Measurements from ENCODE around the gene SLC35E2B. TPM values are rescaled to one million over a fixed set of nuclear protein-coding genes. Genes with fewer than 3 reads are reported as not detected.

The SLC35E2B gene
- total RNA-seq, 4 donors from 2014 or later = 34.0 to 59.9 (median 48.8) TPM

- peaks cover 46% of the 10 kb centered on the region for H3K36me3 ChIP-seq
- DNase-seq (ENCODE audit: low spot score in 2 of 2) = peak in 1 of 2 donors; percentile 41
- H3K27ac ChIP-seq = no peak overlapping the region
- no peak overlapping the region for H3K4me3 ChIP-seq
- TF ChIP-seq EP300 (IDR thresholded peaks at IDR 0.05) (no peak), POLR2A (IDR thresholded peaks at IDR 0.05) (no peak), POLR2AphosphoS5 (IDR thresholded peaks at IDR 0.05) (no peak)
- TF ChIP-seq, protein P1, sequence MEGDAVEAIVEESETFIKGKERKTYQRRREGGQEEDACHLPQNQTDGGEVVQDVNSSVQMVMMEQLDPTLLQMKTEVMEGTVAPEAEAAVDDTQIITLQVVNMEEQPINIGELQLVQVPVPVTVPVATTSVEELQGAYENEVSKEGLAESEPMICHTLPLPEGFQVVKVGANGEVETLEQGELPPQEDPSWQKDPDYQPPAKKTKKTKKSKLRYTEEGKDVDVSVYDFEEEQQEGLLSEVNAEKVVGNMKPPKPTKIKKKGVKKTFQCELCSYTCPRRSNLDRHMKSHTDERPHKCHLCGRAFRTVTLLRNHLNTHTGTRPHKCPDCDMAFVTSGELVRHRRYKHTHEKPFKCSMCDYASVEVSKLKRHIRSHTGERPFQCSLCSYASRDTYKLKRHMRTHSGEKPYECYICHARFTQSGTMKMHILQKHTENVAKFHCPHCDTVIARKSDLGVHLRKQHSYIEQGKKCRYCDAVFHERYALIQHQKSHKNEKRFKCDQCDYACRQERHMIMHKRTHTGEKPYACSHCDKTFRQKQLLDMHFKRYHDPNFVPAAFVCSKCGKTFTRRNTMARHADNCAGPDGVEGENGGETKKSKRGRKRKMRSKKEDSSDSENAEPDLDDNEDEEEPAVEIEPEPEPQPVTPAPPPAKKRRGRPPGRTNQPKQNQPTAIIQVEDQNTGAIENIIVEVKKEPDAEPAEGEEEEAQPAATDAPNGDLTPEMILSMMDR (IDR thresholded peaks at IDR 0.05) = no peak
- no peaks in the 10 kb centered on the region for H3K9me3 ChIP-seq
- 94% methylated on average over 25 of the region's 25 CpGs for WGBS
- H3K27me3 ChIP-seq = no peaks in the 10 kb centered on the region
- no peaks in the 10 kb centered on the region for H3K4me1 ChIP-seq
Observed at GRCh38 chr1:1672181-1672965, 20.2 kb downstream of the SLC35E2B start.

DNA sequence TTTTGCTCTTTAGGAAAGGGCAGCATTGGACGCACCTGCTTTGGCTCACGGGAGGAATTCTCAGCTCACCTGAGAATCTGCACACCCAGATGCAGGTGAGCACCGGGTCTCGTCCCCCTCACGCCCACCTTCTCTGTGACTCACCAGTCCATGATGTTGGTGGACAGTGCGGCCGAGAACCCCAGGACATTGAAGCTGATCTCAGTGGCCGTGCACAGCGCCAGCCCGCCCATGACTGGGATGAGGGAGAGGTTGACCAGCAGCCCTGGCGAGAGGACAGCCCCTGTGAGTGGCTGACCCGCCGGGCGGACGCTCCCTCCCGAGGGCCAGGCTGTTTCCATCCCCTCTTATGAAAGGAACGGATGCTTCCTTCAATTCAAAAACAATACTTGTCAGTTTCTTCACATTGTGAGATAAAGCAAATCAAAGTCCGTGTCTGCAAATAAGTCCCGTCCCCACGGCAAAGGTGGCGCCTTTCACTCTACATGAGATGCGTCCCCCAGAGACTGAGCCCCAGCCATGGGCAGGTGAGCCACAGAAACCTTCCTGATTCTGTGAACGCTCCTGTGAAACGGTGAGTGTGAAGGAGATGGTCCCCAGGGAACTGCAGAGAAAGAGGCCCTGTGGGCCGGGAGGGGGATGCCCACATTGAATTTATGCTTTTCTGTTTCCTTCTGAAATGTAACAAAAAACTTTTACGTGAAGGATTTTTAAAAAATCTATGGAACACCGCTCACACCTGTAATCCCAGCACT is 21.1 kb downstream of the SLC35E2B start:
- DNase-seq (ENCODE audit: low spot score in 2 of 2) = no peak
- H3K9me3 ChIP-seq = no peaks in the 10 kb centered on the region
- H3K4me1 ChIP-seq = no peaks in the 10 kb centered on the region
- no peak overlapping the region for H3K4me3 ChIP-seq
- no peak overlapping the region for H3K27ac ChIP-seq
- 93% methylated on average over 27 of the region's 27 CpGs for WGBS
- H3K36me3 ChIP-seq = peaks cover 50% of the 10 kb centered on the region
- TF ChIP-seq POLR2A (IDR thresholded peaks at IDR 0.05) = no peak
- TF ChIP-seq EP300 (IDR thresholded peaks at IDR 0.05) = no peak
- TF ChIP-seq, protein P1 (IDR thresholded peaks at IDR 0.05) = no peak
- TF ChIP-seq POLR2AphosphoS5 (IDR thresholded peaks at IDR 0.05) = no peak
- no peaks in the 10 kb centered on the region for H3K27me3 ChIP-seq

GRCh38 chr1:1670866-1671265 is 21.7 kb downstream of the SLC35E2B start:
- H3K9me3 ChIP-seq = no peaks in the 10 kb centered on the region
- TF ChIP-seq EP300 (IDR thresholded peaks at IDR 0.05) = no peak
- TF ChIP-seq, protein P1 (IDR thresholded peaks at IDR 0.05) = no peak
- TF ChIP-seq POLR2AphosphoS5 (IDR thresholded peaks at IDR 0.05) = no peak
- TF ChIP-seq POLR2A (IDR thresholded peaks at IDR 0.05) = no peak
- H3K4me3 ChIP-seq = no peak overlapping the region
- peaks cover 56% of the 10 kb centered on the region for H3K36me3 ChIP-seq
- H3K4me1 ChIP-seq = no peaks in the 10 kb centered on the region
- H3K27me3 ChIP-seq = no peaks in the 10 kb centered on the region
- peak in 1 of 2 donors; percentile 61 for DNase-seq (ENCODE audit: low spot score in 2 of 2)
- no peak overlapping the region for H3K27ac ChIP-seq
- WGBS = 89% methylated on average over 24 of the region's 24 CpGs

DNA sequence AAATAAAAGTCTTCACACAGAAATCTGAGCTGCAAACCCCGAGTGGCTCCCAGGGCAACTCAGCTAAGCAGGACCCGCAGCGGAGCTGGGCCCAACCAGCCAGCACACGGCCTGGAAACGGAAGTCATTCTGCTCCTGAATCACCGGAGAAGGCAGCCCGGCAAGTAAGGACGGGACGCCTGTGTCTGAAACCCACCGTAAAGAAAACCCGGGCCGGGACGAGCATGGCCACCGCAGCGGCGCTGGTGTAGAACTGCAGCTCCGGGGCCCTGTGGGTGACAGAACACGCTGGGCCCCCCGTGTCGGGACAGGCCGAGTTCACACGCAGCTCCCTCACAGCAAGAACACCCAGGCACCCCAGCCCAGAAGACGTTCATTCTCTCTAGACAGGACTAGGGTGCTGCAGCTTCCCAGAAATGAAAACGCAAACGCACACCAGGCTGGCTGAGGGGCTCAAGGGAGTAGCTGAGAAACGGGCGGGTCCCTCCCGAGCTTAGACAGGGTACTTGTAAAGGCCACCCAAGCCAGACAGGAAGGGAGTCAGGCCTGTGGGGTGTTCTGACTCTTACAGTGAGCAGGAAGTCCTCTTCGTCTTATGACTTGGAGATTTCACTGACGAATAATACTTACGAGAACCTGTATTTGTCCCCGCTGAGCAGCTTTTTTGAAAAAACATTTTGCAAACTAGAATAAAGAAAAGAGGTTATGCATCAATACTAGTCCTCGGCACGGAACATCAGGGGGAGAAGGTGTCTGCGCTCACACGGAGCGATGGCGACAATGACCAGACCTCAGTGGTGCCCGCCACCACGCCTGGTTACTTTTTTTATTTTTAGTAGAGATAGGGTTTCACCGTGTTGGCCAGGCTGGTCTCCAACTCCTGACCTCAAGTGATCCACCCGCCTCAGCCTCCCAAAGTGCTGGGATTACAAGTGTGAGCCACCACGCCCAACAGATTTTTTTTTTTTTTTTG is 22.8 kb downstream of the SLC35E2B start:
- Histone ChIP-seq H3K27ac (no peak overlapping the region), H3K9me3 (no peaks in the 10 kb centered on the region), H3K27me3 (no peaks in the 10 kb centered on the region), H3K4me3 (no peak overlapping the region), H3K36me3 (peaks cover 62% of the 10 kb centered on the region), H3K4me1 (no peaks in the 10 kb centered on the region)
- WGBS = 93% methylated on average over 43 of the region's 43 CpGs
- peak in 1 of 2 donors; percentile 54 for DNase-seq (ENCODE audit: low spot score in 2 of 2)
- TF ChIP-seq, protein P1 (IDR thresholded peaks at IDR 0.05) = no peak
- no peak for TF ChIP-seq POLR2A (IDR thresholded peaks at IDR 0.05)
- TF ChIP-seq POLR2AphosphoS5 (IDR thresholded peaks at IDR 0.05) = no peak
- no peak for TF ChIP-seq EP300 (IDR thresholded peaks at IDR 0.05)
